ENCODE data around the gene TFG.

TFG gene

GRCh38 chr3:100737334-100737733, 28.0 kb downstream of the TFG start:
- no peak for DNase-seq (ENCODE audit: extremely low read depth, insufficient read length)

GRCh38 chr3:100740207-100740606, 30.9 kb downstream of the TFG start:
- no peak for DNase-seq (ENCODE audit: extremely low read depth, insufficient read length)

More at GRCh38 chr3:100737334-100737733, 28.0 kb downstream of the TFG start:
- Histone ChIP-seq H3K36me3 (ENCODE audit: control insufficient read depth, insufficient read depth, low read length) (peaks cover 7% of the 10 kb centered on the region), H3K27me3 (replicated peaks; ENCODE audit: control insufficient read depth, insufficient read depth, low read length) (no peaks in the 10 kb centered on the region), H3K4me3 (replicated peaks; ENCODE audit: low read depth, low read length) (no peak overlapping the region)
- TF ChIP-seq CTCF (IDR thresholded peaks at IDR 0.05; ENCODE audit: insufficient read depth, low read length, poor library complexity, severe bottlenecking): peak; percentile 31

GRCh38 chr3:100743535-100743934, 34.2 kb downstream of the TFG start:
- no peak for TF ChIP-seq CTCF (IDR thresholded peaks at IDR 0.05; ENCODE audit: insufficient read depth, low read length, poor library complexity, severe bottlenecking)

More at GRCh38 chr3:100740207-100740606, 30.9 kb downstream of the TFG start:
- Histone ChIP-seq H3K36me3 (ENCODE audit: control insufficient read depth, insufficient read depth, low read length) (peaks cover 9% of the 10 kb centered on the region), H3K27me3 (replicated peaks; ENCODE audit: control insufficient read depth, insufficient read depth, low read length) (no peaks in the 10 kb centered on the region), H3K4me3 (replicated peaks; ENCODE audit: low read depth, low read length) (no peak overlapping the region)
- TF ChIP-seq CTCF (IDR thresholded peaks at IDR 0.05; ENCODE audit: insufficient read depth, low read length, poor library complexity, severe bottlenecking): no peak

GRCh38 chr3:100744671-100745070, 35.4 kb downstream of the TFG start:
- TF ChIP-seq CTCF (IDR thresholded peaks at IDR 0.05; ENCODE audit: insufficient read depth, low read length, poor library complexity, severe bottlenecking): no peak
- DNase-seq (ENCODE audit: extremely low read depth, insufficient read length): no peak

More at GRCh38 chr3:100743535-100743934, 34.2 kb downstream of the TFG start:
- no peaks in the 10 kb centered on the region for H3K27me3 ChIP-seq (replicated peaks; ENCODE audit: control insufficient read depth, insufficient read depth, low read length)
- H3K4me3 ChIP-seq (replicated peaks; ENCODE audit: low read depth, low read length): no peak overlapping the region
- peaks cover 9% of the 10 kb centered on the region for H3K36me3 ChIP-seq (ENCODE audit: control insufficient read depth, insufficient read depth, low read length)
- no peak for DNase-seq (ENCODE audit: extremely low read depth, insufficient read length)

GRCh38 chr3:100745617-100746016, 36.3 kb downstream of the TFG start:
- no peak for TF ChIP-seq CTCF (IDR thresholded peaks at IDR 0.05; ENCODE audit: insufficient read depth, low read length, poor library complexity, severe bottlenecking)
- DNase-seq (ENCODE audit: extremely low read depth, insufficient read length): no peak

More at GRCh38 chr3:100744671-100745070, 35.4 kb downstream of the TFG start:
- Histone ChIP-seq H3K36me3 (ENCODE audit: control insufficient read depth, insufficient read depth, low read length) (peaks cover 9% of the 10 kb centered on the region), H3K27me3 (replicated peaks; ENCODE audit: control insufficient read depth, insufficient read depth, low read length) (no peaks in the 10 kb centered on the region), H3K4me3 (replicated peaks; ENCODE audit: low read depth, low read length) (no peak overlapping the region)

GRCh38 chr3:100746092-100746491, 36.8 kb downstream of the TFG start:
- H3K36me3 ChIP-seq (ENCODE audit: control insufficient read depth, insufficient read depth, low read length): peaks cover 9% of the 10 kb centered on the region
- no peak overlapping the region for H3K4me3 ChIP-seq (replicated peaks; ENCODE audit: low read depth, low read length)

More at GRCh38 chr3:100745617-100746016, 36.3 kb downstream of the TFG start:
- Histone ChIP-seq H3K36me3 (ENCODE audit: control insufficient read depth, insufficient read depth, low read length) (peaks cover 9% of the 10 kb centered on the region), H3K4me3 (replicated peaks; ENCODE audit: low read depth, low read length) (no peak overlapping the region), H3K27me3 (replicated peaks; ENCODE audit: control insufficient read depth, insufficient read depth, low read length) (no peaks in the 10 kb centered on the region)

More at GRCh38 chr3:100746092-100746491, 36.8 kb downstream of the TFG start:
- H3K27me3 ChIP-seq (replicated peaks; ENCODE audit: control insufficient read depth, insufficient read depth, low read length): no peaks in the 10 kb centered on the region
- TF ChIP-seq CTCF (IDR thresholded peaks at IDR 0.05; ENCODE audit: insufficient read depth, low read length, poor library complexity, severe bottlenecking): no peak
- DNase-seq (ENCODE audit: extremely low read depth, insufficient read length): no peak

Data from GM06990 (cell line).